Lower lobe of right lung (tissue), 2 donors: ENCODE data around the gene LSMEM2. TPM values are rescaled to one million over a fixed set of nuclear protein-coding genes. Genes with fewer than 3 reads are reported as not detected.

Source experiments
- ATAC-seq, 2 donors: fragments of 200-7000 bp; cut with Tn5 transposase; one replicate each; pipeline ENCODE4 v1.9.1; 2020 to 2022; ENCODE audit warnings: mild to moderate bottlenecking in 2 of 2, moderate library complexity in 2 of 2
- DNase-seq: peaks from one replicate; pipeline ENCODE4 v3.0.0-alpha.2; 2020
- H3K27ac ChIP-seq: fragments of 200-600 bp; one replicate; pipeline ENCODE4 v1.8.0; 2022
- H3K27me3 ChIP-seq: fragments of 200-600 bp; one replicate; pipeline ENCODE4 v1.8.0; 2022; ENCODE audit warnings: low read depth
- H3K36me3 ChIP-seq: fragments of 200-600 bp; one replicate; pipeline ENCODE4 v1.8.0; 2022; ENCODE audit warnings: mild to moderate bottlenecking
- H3K4me1 ChIP-seq: fragments of 200-600 bp; one replicate; pipeline ENCODE4 v1.8.0; 2022
- H3K4me3 ChIP-seq: fragments of 200-600 bp; one replicate; pipeline ENCODE4 v1.8.0; 2022; ENCODE audit warnings: mild to moderate bottlenecking
- H3K9me3 ChIP-seq: fragments of 200-600 bp; one replicate; pipeline ENCODE4 v1.8.0; 2022
- intact Hi-C: fragments of 100-400 bp; cut with DNase I; formaldehyde crosslinking; loops from one replicate; pipeline ENCODE4 v1.11.0; 2022
- total RNA-seq: library from RNA; stranded (reverse); fragmentation: NEBNext Ultra II Directional; extraction: Animal tissue kit (Norgen Biotek cat#: 25700); gene quantifications from one replicate; pipeline ENCODE4 v1.2.1, GENCODE V29; 2021
- TF ChIP-seq, protein P1 (sequence below): fragments of 200-600 bp; IDR thresholded peaks from one replicate; pipeline ENCODE4 v1.8.0; 2022; ENCODE audit warnings: antibody characterized with exemption, mild to moderate bottlenecking
- donor health status: DM: no; HTN: yes; CAD: no; lungs with severe emphysema.

The LSMEM2 gene
- total RNA-seq, 1 donor from 2014 or later: not detected

DNA sequence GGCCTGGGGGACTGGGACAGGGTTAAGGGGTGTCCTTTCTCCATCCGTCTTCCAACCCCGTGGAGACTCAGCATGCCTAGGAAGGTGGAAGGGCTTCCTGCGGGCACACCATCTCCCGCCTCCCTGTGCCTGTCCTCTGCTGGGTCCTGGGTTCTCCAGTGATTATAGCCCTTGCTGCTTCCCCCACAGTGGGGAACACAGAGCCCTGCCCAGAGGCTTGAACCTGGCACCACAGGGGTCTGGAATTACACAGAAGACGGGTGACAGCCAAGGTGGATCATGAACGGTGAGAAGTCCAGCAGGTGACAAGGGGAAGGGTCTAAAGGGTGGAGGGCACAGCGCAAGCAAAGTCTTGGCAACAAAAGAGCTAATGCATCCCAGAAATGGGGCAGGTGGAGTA, 16.1 kb upstream of the LSMEM2 start:
- H3K4me3 ChIP-seq: no peak overlapping the region
- peaks cover 17% of the 10 kb centered on the region for H3K36me3 ChIP-seq
- TF ChIP-seq, protein P1, sequence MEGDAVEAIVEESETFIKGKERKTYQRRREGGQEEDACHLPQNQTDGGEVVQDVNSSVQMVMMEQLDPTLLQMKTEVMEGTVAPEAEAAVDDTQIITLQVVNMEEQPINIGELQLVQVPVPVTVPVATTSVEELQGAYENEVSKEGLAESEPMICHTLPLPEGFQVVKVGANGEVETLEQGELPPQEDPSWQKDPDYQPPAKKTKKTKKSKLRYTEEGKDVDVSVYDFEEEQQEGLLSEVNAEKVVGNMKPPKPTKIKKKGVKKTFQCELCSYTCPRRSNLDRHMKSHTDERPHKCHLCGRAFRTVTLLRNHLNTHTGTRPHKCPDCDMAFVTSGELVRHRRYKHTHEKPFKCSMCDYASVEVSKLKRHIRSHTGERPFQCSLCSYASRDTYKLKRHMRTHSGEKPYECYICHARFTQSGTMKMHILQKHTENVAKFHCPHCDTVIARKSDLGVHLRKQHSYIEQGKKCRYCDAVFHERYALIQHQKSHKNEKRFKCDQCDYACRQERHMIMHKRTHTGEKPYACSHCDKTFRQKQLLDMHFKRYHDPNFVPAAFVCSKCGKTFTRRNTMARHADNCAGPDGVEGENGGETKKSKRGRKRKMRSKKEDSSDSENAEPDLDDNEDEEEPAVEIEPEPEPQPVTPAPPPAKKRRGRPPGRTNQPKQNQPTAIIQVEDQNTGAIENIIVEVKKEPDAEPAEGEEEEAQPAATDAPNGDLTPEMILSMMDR: no peak
- no peak overlapping the region for H3K27ac ChIP-seq
- ATAC-seq (no peak), DNase-seq (no peak)
- intact Hi-C loops: no loop called here
- H3K9me3 ChIP-seq: no peaks in the 10 kb centered on the region
- no peaks in the 10 kb centered on the region for H3K27me3 ChIP-seq
- peaks cover 64% of the 10 kb centered on the region for H3K4me1 ChIP-seq

DNA sequence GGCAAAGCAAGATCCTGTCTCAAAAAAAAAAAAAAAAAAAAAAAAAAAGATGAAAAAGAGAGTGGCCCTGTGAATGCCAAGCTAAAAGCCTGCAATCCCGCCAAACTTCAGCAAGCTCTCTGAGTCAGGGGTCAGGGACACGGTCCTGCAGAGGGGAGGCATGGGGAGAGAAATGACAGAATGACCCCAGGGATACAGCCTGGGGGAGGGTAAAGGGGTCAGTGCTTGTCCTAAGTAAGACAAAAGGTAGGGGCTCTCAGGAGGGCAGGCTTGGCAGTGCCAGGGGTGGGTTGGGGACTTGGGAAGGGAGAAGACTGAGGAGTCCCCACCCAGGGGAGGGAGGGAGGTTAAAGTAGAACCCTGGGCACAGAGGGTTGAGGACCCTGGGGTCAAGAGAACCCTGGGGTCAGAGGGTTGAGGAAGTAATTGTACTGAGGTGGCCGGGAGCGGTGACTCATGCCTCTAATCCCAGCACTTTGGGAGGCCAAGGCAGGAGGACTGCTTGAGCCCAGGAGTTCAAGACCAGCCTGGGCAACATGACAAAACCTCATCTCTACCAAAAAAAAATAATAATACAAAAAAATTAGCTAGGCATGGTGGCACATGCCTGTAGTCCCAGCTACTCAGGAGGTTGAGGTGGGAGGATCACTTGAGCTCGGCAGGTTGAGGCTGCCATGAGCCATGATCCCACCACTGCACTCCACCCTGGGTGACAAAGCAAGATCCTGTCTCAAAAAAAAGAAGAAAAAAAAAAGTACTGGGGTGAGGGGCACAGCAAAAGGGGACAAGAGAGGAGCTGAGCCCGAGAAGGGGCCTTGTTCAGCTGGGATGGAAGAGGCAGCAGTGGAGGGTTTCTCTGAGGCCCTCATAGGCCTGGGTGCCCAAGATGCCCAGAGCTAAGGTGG, 15.2 kb upstream of the LSMEM2 start:
- peak overlapping the region; percentile 93 for H3K27ac ChIP-seq
- ATAC-seq: no peak
- H3K27me3 ChIP-seq: no peaks in the 10 kb centered on the region
- intact Hi-C loops: no loop called here
- H3K4me3 ChIP-seq: peak overlapping the region; percentile 9
- H3K4me1 ChIP-seq: peaks cover 67% of the 10 kb centered on the region
- peaks cover 7% of the 10 kb centered on the region for H3K36me3 ChIP-seq
- H3K9me3 ChIP-seq: no peaks in the 10 kb centered on the region
- TF ChIP-seq, protein P1: no peak
- no peak for DNase-seq

DNA sequence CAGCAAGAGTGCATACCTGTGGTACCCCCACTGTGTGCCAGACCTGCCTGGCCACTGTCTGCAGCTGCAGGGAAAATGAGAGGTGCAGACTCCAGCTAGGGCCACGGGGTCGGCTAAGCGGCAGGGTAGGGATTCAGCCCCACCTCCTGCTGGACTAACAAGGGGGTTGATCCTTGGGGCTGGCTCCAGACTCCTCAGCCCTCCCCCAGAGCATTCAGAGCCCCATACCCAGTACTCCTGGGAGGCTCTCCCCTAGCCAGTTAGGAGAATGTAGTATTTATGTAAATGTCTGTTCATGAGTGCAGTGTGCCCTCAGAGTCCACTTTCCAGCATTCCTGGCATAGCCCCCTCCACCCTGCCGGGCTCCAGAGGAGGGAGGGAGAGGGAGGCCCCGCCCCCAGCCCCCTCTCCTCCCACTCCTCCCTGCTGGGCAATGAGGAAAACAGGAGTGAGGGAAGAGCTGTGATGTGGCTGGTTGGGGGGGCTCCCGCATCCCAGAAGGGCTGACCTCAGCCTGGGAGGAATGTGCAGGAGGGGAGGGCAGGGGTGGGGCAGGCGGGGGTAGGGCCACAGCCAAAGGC, 14.4 kb upstream of the LSMEM2 start:
- no peaks in the 10 kb centered on the region for H3K9me3 ChIP-seq
- ATAC-seq: peak; percentile 68 to 75
- DNase-seq: peak; percentile 86
- TF ChIP-seq, protein P1: no peak
- H3K27me3 ChIP-seq: no peaks in the 10 kb centered on the region
- H3K4me3 ChIP-seq: peak overlapping the region; percentile 9
- no peaks in the 10 kb centered on the region for H3K36me3 ChIP-seq
- peak overlapping the region; percentile 93 for H3K27ac ChIP-seq
- intact Hi-C loops: no loop called here
- peaks cover 69% of the 10 kb centered on the region for H3K4me1 ChIP-seq

DNA sequence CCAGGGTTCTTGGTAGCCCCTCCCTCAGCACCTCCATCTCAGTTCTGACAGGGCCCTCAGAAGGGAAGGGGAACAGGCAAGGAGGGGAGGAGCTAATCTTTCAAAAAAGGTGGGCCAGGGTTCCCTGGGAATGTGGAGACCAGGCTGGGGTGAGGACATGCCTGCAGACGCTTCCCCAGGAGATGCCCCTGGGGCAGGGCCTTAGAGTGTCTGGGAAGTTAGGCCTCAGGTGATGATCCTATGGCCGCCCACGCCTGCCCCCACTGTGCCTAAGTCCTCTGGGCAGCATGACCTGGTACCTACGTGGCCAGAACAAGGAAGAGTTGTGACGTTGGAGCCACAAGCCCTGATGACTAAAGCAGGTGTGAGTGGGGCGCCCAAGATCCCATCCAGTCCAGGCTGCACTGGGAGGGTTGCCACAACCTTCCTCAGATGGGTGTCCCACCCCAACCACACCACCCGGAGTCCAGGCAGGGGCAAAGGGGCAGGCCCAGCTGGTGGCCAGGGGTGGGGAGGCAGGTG, 13.9 kb upstream of the LSMEM2 start:
- DNase-seq: no peak

DNA sequence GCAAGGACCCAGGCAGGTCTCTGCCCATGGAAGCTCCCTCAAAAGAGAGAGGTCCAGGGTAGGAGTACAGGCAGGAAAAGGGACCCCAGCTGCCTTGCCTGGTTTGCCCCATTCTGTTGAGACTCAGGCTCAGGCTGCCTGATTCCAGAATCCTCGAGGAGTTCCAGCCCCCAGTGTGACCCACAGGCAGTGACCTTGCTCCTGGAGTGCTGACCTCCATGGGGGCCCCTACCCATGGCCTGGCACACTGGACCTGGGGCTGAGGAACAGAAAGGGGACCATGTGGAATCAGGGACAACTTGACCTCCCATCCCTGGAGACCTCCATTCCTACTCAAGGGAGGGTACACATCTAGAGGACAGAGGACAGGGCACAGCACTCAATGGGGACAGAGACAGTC, 13.3 kb upstream of the LSMEM2 start:
- no peaks in the 10 kb centered on the region for H3K36me3 ChIP-seq
- no peaks in the 10 kb centered on the region for H3K9me3 ChIP-seq
- DNase-seq (no peak), ATAC-seq (no peak)
- intact Hi-C loops: no loop called here
- H3K4me1 ChIP-seq: peaks cover 70% of the 10 kb centered on the region
- TF ChIP-seq, protein P1: no peak
- H3K4me3 ChIP-seq: peak overlapping the region; percentile 62
- peak overlapping the region; percentile 93 for H3K27ac ChIP-seq
- no peaks in the 10 kb centered on the region for H3K27me3 ChIP-seq

More for the DNA sequence above, 13.9 kb upstream of the LSMEM2 start:
- Histone ChIP-seq H3K27ac (peak overlapping the region; percentile 93), H3K4me3 (peak overlapping the region; percentile 24), H3K36me3 (no peaks in the 10 kb centered on the region), H3K27me3 (no peaks in the 10 kb centered on the region), H3K4me1 (peaks cover 69% of the 10 kb centered on the region), H3K9me3 (no peaks in the 10 kb centered on the region)
- TF ChIP-seq, protein P1: no peak
- peak; percentile 1 to 36 for ATAC-seq
- intact Hi-C loops: no loop called here
